Endothelial cell of umbilical vein (primary cell): Measurements from ENCODE around the gene SLC45A2. TPM values are rescaled to one million over a fixed set of nuclear protein-coding genes. Genes with fewer than 3 reads are reported as not detected.

ENCODE experiments used
- BruUV-seq: library from RNA; stranded (reverse); fragments of 400-500 nt; replicated peaks from 2 replicates; lab custom pipeline; 2021; lab: Mats Ljungman, UMichigan
- CTCF ChIA-PET: fragments of 300-600, 350-600 bp; sonication (Branson Sonifier 250); formaldehyde crosslinking; loops from one replicate; lab custom pipeline; 2021; ENCODE audit warnings: antibody characterized with exemption, inconsistent platforms; lab: Charles Lee
- POLR2A ChIA-PET: fragments of 300-600, 350-600 bp; sonication (Branson Sonifier 250); formaldehyde crosslinking; loops from one replicate; lab custom pipeline; 2021; ENCODE audit warnings: antibody characterized with exemption, inconsistent platforms; lab: Charles Lee
- DNase-seq: peaks from one replicate; pipeline ENCODE4 v3.0.0-alpha.2; 2011; ENCODE audit warnings: low read depth, low spot score
- FAIRE-seq: peaks from 2 replicates; lab custom pipeline; 2011; peaks lifted over from hg19 to GRCh38; lab: Jason Lieb, UNC
- H2AFZ ChIP-seq: 2 replicates; pipeline ENCODE4 v1.6.0; 2012; ENCODE audit warnings: low read depth, low read length, control low read depth, inconsistent platforms
- H3K27ac ChIP-seq: 2 replicates; pipeline ENCODE4 v1.5.1; 2011; ENCODE audit warnings: low read depth, mild to moderate bottlenecking, control low read depth, low read length, moderate library complexity; ENCODE audit not compliant: insufficient read depth
- H3K27me3 ChIP-seq, 2 experiments: 2 replicates each; pipeline versions ENCODE4 v1.6.0 to v1.6.1; 2011; ENCODE audit warnings: low read length in 2 of 2, mixed read lengths in 1 of 2; ENCODE audit not compliant: control insufficient read depth in 2 of 2, insufficient read depth in 2 of 2
- H3K36me3 ChIP-seq, 2 experiments: 2 replicates in 1 of 2; 3 replicates in 1 of 2; pipeline ENCODE4 v1.5.1; 2011; ENCODE audit warnings: low read length in 2 of 2, mild to moderate bottlenecking in 1 of 2, moderate library complexity in 1 of 2; ENCODE audit not compliant: control insufficient read depth in 2 of 2, insufficient read depth in 2 of 2; ENCODE audit errors: extremely low read depth in 1 of 2
- H3K4me1 ChIP-seq: 3 replicates; pipeline ENCODE4 v1.5.1; 2011; ENCODE audit warnings: mild to moderate bottlenecking, low read length; ENCODE audit not compliant: control insufficient read depth, insufficient read depth; ENCODE audit errors: extremely low read depth
- H3K4me2 ChIP-seq: 2 replicates; pipeline ENCODE4 v1.6.1; 2011; ENCODE audit warnings: low read length, control low read depth, mixed read lengths; ENCODE audit not compliant: insufficient read depth
- H3K4me3 ChIP-seq, 3 experiments: fragments of 200-600 bp in 1 of 3; sonication (generic), shearing (Covaris generic) in 1 of 3; replicated peaks in 1 of 3; 2 replicates each; pipeline ENCODE4 v1.5.1; 2011 to 2016; ENCODE audit warnings: control low read depth in 3 of 3, low read length in 3 of 3, mild to moderate bottlenecking in 2 of 3, inconsistent platforms in 1 of 3, low read depth in 1 of 3, moderate library complexity in 1 of 3; ENCODE audit not compliant: insufficient read depth in 1 of 3
- H3K79me2 ChIP-seq: 2 replicates; pipeline ENCODE4 v1.6.0; 2012; ENCODE audit warnings: low read length, inconsistent platforms; ENCODE audit not compliant: control insufficient read depth, insufficient read depth
- H3K9ac ChIP-seq: replicated peaks from 2 replicates; pipeline ENCODE3; 2011; ENCODE audit warnings: low read length, control low read depth; ENCODE audit not compliant: insufficient read depth; ENCODE audit errors: extremely low read depth
- H3K9me1 ChIP-seq: replicated peaks from 3 replicates; pipeline ENCODE4 v1.6.0; 2011; ENCODE audit warnings: mild to moderate bottlenecking, low read length; ENCODE audit not compliant: control insufficient read depth, insufficient read depth; ENCODE audit errors: extremely low read depth
- H3K9me3 ChIP-seq: replicated peaks from 2 replicates; pipeline ENCODE4 v1.5.1; 2012; ENCODE audit warnings: low read length, inconsistent platforms; ENCODE audit not compliant: control insufficient read depth, insufficient read depth
- H4K20me1 ChIP-seq: replicated peaks from 2 replicates; pipeline ENCODE3; 2011; ENCODE audit warnings: mild to moderate bottlenecking, low read length; ENCODE audit not compliant: control insufficient read depth, insufficient read depth; ENCODE audit errors: extremely low read depth
- EZH2 ChIP-seq: IDR thresholded peaks from 2 replicates; pipeline ENCODE4 v1.6.1; 2012; ENCODE audit warnings: borderline replicate concordance, low read depth, mild to moderate bottlenecking, moderate library complexity, low read length, inconsistent platforms; ENCODE audit not compliant: severe bottlenecking
- FOS ChIP-seq: IDR thresholded peaks from 2 replicates; pipeline ENCODE4 v1.6.1; 2011; ENCODE audit warnings: mild to moderate bottlenecking, low read length, moderate library complexity, borderline replicate concordance; ENCODE audit not compliant: insufficient read depth
- GATA2 ChIP-seq: IDR thresholded peaks from 2 replicates; pipeline ENCODE4 v1.7.0; 2011; ENCODE audit warnings: low read depth, mild to moderate bottlenecking, moderate library complexity, mixed read lengths, low read length; ENCODE audit not compliant: insufficient read length, insufficient read depth
- JUN ChIP-seq: IDR thresholded peaks from 2 replicates; pipeline ENCODE4 v1.6.1; 2011; ENCODE audit warnings: borderline replicate concordance, low read depth; ENCODE audit not compliant: insufficient read length, insufficient read depth
- MYC ChIP-seq: IDR thresholded peaks from one replicate; pipeline ENCODE4 v1.6.1; 2011; ENCODE audit warnings: mild to moderate bottlenecking, low read depth, low read length
- POLR2A ChIP-seq: IDR thresholded peaks from 2 replicates; pipeline ENCODE4 v1.6.1; 2012; ENCODE audit warnings: low read depth, mild to moderate bottlenecking, control low read depth, low read length
- POLR2AphosphoS5 ChIP-seq: IDR thresholded peaks from 2 replicates; pipeline ENCODE4 v1.6.1; 2012; ENCODE audit warnings: low read depth, mild to moderate bottlenecking, control low read depth, low read length, moderate library complexity; ENCODE audit not compliant: insufficient read depth
- dilution Hi-C: fragments of 300-500 bp; cut with MboI; formaldehyde crosslinking; loops from one replicate; pipeline ENCODE4 v1.15.0; 2019; ENCODE audit warnings: low sequenced_read_pairs; ENCODE audit not compliant: extremely low pct_ligation_motif_present
- intact Hi-C: fragments of 100-400 bp; cut with micrococcal nuclease; formaldehyde crosslinking; loops from one replicate; pipeline ENCODE4 v1.10.0; 2022
- polyA plus RNA-seq, 4 experiments: library from polyadenylated mRNA; depleted of rRNA in 3 of 4; stranded (reverse) in 3 of 4; unstranded in 1 of 4; fragments of >200 nt; gene quantifications; 2 replicates each; pipeline versions ENCODE4 v1.2.1 to v1.2.3, GENCODE V29; 2011 to 2012; ENCODE audit warnings: missing spikeins in 1 of 4
- total RNA-seq: library from RNA; stranded (reverse); gene quantifications from 2 replicates; pipeline ENCODE4 v1.2.3, GENCODE V29; 2021
- TF ChIP-seq, protein P1 (sequence below), 2 donors: IDR thresholded peaks; 1 replicate in 1 of 2; 2 replicates in 1 of 2; pipeline ENCODE4 v1.5.1; 2011; ENCODE audit warnings: low read length in 2 of 2, mild to moderate bottlenecking in 2 of 2, moderate library complexity in 2 of 2, control low read depth in 1 of 2, inconsistent platforms in 1 of 2, low read depth in 1 of 2; ENCODE audit not compliant: insufficient read depth in 1 of 2; ENCODE audit errors: extremely low read depth in 1 of 2
- TF ChIP-seq, protein P2 (sequence below): IDR thresholded peaks from 2 replicates; pipeline ENCODE4 v1.6.1; 2011; ENCODE audit not compliant: insufficient read depth, insufficient read length

Gene SLC45A2
- total and polyA plus RNA-seq, 2 donors (not counting 3 experiments of a cell fraction or from before 2014, with no cell fraction given), result not detected

DNA sequence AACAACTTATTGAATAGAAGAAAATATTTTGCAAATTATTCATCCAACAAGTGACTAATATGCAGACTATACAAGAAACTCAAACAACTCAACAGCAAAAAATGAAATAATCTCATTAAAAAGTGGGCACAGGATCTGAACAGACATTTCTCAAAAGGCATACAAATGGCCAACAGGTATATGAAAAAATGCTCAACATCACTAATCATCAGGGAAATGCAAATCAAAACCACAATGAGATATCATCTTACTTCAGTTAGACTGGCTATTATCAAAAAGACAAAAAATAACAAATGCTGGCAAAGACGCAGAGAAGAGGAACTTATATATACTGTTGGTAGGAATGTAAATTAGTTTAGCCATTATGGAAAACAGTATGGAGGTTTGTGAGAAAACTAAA, 25.1 kb upstream of the SLC45A2 start:
- FAIRE-seq, result no peak
- CTCF ChIA-PET, result no interaction called here

More for the DNA sequence above, 25.1 kb upstream of the SLC45A2 start:
- intact Hi-C loops, result loop anchor here (2.0 kb wide), 2 partner anchors 33 to 921 kb away; partner anchors contain the start of gene C1QTNF3
- no peak for DNase-seq
- no peaks in the 10 kb centered on the region for H3K79me2 ChIP-seq
- POLR2A ChIA-PET, result no interaction called here
- H3K9me3 ChIP-seq, result no peaks in the 10 kb centered on the region
- no peaks in the 10 kb centered on the region for H4K20me1 ChIP-seq
- dilution Hi-C loops, result no loop called here
- no peak overlapping the region for H3K4me3 ChIP-seq
- TF ChIP-seq EZH2, result no peak
- TF ChIP-seq FOS, result no peak
- TF ChIP-seq GATA2, result no peak
- TF ChIP-seq, protein P1, sequence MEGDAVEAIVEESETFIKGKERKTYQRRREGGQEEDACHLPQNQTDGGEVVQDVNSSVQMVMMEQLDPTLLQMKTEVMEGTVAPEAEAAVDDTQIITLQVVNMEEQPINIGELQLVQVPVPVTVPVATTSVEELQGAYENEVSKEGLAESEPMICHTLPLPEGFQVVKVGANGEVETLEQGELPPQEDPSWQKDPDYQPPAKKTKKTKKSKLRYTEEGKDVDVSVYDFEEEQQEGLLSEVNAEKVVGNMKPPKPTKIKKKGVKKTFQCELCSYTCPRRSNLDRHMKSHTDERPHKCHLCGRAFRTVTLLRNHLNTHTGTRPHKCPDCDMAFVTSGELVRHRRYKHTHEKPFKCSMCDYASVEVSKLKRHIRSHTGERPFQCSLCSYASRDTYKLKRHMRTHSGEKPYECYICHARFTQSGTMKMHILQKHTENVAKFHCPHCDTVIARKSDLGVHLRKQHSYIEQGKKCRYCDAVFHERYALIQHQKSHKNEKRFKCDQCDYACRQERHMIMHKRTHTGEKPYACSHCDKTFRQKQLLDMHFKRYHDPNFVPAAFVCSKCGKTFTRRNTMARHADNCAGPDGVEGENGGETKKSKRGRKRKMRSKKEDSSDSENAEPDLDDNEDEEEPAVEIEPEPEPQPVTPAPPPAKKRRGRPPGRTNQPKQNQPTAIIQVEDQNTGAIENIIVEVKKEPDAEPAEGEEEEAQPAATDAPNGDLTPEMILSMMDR (IDR thresholded peaks at IDR 0.05; ENCODE audit: extremely low read depth in 1 of 2, insufficient read depth in 1 of 2, low read depth in 1 of 2, low read length in 2 of 2), result no peak
- TF ChIP-seq, protein P2, sequence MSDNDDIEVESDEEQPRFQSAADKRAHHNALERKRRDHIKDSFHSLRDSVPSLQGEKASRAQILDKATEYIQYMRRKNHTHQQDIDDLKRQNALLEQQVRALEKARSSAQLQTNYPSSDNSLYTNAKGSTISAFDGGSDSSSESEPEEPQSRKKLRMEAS, result no peak
- no peak for TF ChIP-seq POLR2A
- no peak for TF ChIP-seq POLR2AphosphoS5
- no peak for TF ChIP-seq JUN
- TF ChIP-seq MYC, result no peak
- no peaks in the 10 kb centered on the region for H3K36me3 ChIP-seq
- no peak overlapping the region for H3K9ac ChIP-seq
- no peak overlapping the region for H3K4me2 ChIP-seq
- no peak overlapping the region for H2AFZ ChIP-seq
- no TSS peak for BruUV-seq
- peaks cover 0 to 4% of the 10 kb centered on the region in 2 experiments for H3K27me3 ChIP-seq
- no peak overlapping the region for H3K27ac ChIP-seq
- no peaks in the 10 kb centered on the region for H3K9me1 ChIP-seq
- H3K4me1 ChIP-seq, result peaks cover 14% of the 10 kb centered on the region
